HG02943 (cell line): ENCODE measurements around the gene WDR70.
"Not testable (repeated sequence)": the region's sequence is repeated elsewhere in the genome, so short reads cannot be mapped to it uniquely, and the experiment has no call there.

Experiments
- ATAC-seq: cut with Tn5 transposase; IDR thresholded peaks from one replicate; pipeline ENCODE4 v1.9.1; 2021; ENCODE audit warnings: mild to moderate bottlenecking, low read depth, moderate library complexity; ENCODE audit not compliant: unreplicated experiment

The WDR70 gene

DNA sequence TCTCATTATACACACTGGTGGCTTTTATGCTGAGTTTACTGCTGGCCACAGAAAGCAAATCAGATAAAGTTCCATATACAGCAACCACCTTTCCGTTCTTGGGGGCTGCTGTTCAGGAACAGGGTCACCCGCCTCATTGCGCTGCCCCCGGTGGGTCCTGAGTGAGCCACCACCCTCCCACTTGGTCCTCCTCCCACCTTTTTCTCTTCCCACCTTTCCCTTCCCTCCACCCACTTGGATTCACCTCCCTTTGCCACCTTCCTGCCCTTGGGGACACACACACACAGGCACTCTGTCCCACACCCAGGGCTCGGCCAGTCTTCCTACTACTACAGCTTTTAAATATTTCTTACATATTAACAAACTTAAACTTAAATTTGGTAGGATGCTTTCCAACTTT is 127.6 kb downstream of the WDR70 start:
- ATAC-seq: no peak

GRCh38 chr5:37511646-37512045 is 132.5 kb downstream of the WDR70 start:
- ATAC-seq: no peak

DNA sequence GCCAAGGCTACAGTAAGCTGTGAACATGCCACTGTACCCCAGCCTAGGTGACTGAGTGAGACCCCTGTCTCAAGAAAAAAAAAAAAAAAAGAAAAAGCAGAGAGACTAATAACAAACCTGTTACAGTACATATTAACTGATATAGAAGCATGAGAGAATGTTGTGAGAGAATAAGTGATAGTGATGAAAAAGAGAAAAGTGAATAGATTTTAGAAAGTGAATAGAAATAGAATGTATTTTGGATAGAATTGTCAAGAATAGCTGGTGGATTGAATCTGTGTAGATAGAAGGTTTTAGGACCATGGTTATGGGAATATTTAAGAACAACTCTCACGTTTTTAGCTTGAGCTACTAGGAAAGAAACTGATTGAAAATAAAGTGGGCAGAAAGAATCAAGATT is 135.8 kb downstream of the WDR70 start:
- no peak for ATAC-seq

GRCh38 chr5:37517686-37518085 is 138.6 kb downstream of the WDR70 start:
- no peak for ATAC-seq

GRCh38 chr5:37518356-37518755 is 139.2 kb downstream of the WDR70 start:
- ATAC-seq: not testable (repeated sequence)

- ATAC-seq: no peak
Measured at GRCh38 chr5:37519304-37519703, 140.2 kb downstream of the WDR70 start.

GRCh38 chr5:37519807-37520206 is 140.7 kb downstream of the WDR70 start:
- no peak for ATAC-seq

- no peak for ATAC-seq
Measured at GRCh38 chr5:37520811-37521210, 141.7 kb downstream of the WDR70 start.

DNA sequence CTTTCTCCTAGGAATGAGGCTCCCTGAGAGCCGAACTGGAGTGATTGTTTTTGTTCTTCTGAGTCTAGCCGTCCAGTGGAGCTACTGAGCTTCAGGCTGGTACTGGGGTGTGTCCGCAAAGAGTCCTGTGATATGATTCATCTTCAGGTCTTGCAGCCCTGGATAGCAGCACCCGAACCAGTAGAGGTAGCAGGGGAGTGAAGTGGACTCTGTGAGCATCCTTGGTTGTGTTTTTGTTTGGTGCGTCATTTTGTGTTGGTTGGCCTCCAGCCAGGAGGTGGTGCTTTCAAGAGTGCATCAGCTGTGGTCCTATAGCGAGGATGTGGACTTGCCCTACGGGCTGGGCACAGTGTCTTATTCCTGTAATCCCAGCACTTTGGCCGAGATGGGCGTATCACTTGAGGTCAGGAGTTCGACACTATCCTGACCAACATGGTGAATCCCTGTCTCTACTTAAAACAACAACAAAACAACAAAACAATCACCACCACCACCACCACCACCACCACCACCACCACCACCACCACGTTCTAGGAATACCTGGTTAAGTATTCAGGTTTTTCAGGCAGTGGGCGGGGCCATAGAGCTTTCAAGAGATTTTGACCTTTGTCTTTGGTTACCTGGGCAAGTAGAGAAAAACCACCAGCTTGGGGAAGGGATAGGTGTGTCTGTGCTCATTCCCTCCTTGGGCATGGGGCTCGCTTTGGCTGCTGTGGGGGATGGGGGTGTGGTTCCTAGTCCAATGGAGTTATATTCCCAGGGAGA is 154.0 kb downstream of the WDR70 start:
- no peak for ATAC-seq

GRCh38 chr5:37533851-37534250 is 154.7 kb downstream of the WDR70 start:
- no peak for ATAC-seq

GRCh38 chr5:37539459-37539858 is 160.3 kb downstream of the WDR70 start:
- ATAC-seq: no peak

GRCh38 chr5:37543216-37543615 is 164.1 kb downstream of the WDR70 start:
- no peak for ATAC-seq

DNA sequence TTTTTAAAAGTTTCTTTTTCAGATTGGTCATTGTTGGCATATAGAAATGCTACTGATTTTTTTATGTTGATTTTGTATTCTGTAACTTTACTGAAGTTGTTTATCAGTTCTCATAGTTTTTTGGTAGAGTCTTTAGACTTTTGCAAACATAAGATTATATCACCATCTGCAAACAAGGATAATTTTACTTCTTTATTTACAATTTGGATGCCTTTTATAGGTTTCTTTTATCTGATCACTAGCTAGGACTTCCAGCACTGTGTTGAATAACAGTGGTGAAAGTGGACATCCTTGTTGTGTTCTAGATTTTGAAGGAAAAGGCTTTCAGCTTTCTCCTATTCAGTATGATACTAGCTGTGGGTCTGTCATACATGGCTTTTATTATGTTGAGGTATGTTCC is 170.3 kb downstream of the WDR70 start:
- no peak for ATAC-seq

DNA sequence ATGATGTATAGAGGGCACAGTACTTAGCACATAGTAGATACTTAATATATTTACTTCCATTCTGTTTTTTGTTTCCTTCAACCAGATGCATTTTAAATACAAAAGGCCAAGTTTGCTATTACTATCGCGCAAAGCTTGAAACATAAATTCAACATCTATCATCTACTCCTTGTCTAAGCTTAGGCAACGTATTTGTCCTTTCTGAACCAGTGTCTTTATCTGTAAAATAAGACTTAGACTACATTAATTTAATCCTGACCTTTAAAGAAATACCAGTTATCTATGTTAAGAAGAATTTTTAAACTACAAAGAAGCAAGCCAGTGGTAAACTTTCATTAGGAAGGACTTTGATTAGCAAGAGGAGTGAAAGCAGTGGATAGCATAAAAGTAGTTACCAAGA is 173.0 kb downstream of the WDR70 start:
- no peak for ATAC-seq

GRCh38 chr5:37552770-37553719 is 173.9 kb downstream of the WDR70 start:
- no peak for ATAC-seq

GRCh38 chr5:37553720-37554404 is 174.7 kb downstream of the WDR70 start:
- no peak for ATAC-seq

GRCh38 chr5:37554405-37554739 is 175.3 kb downstream of the WDR70 start:
- ATAC-seq: no peak

GRCh38 chr5:37554938-37555337 is 175.8 kb downstream of the WDR70 start:
- ATAC-seq: no peak

GRCh38 chr5:37557734-37558293 is 178.7 kb downstream of the WDR70 start:
- ATAC-seq: no peak

GRCh38 chr5:37565062-37565670 is 186.0 kb downstream of the WDR70 start:
- no peak for ATAC-seq
